ENCODE results near the gene SLC22A23.

- no peak for TF ChIP-seq POLR2AphosphoS5 (IDR thresholded peaks at IDR 0.05; ENCODE audit: borderline replicate concordance, low read depth, low read length)
- no peak for TF ChIP-seq EZH2 (IDR thresholded peaks at IDR 0.05)
These were observed 104.2 kb downstream of the SLC22A23 start for GRCh38 chr6:3352678-3353077.

All from SK-N-MC (cell line).